RWPE2 (cell line): ENCODE measurements around the gene TIE1.

Experiments
- ATAC-seq: fragments of 200-7000 bp; cut with Tn5 transposase; 3 replicates; pipeline ENCODE4 v1.9.1; 2021; ENCODE audit warnings: low read depth
- DNase-seq: peaks from one replicate; pipeline ENCODE4 v3.0.0-alpha.2; 2020; ENCODE audit warnings: low spot score
- H3K27ac ChIP-seq: fragments of 450-650 bp; 2 replicates; pipeline ENCODE4 v1.5.1; 2017; ENCODE audit warnings: mild to moderate bottlenecking; ENCODE audit not compliant: poor library complexity, severe bottlenecking
- H3K27me3 ChIP-seq: fragments of 250-450 bp; sonication (Bioruptor Pico); 2 replicates; pipeline ENCODE4 v1.5.1; 2021; ENCODE audit warnings: mild to moderate bottlenecking, moderate library complexity; ENCODE audit not compliant: insufficient read depth, poor library complexity, severe bottlenecking
- H3K36me3 ChIP-seq: fragments of 250-450 bp; sonication (Bioruptor Pico); 2 replicates; pipeline ENCODE4 v1.5.1; 2020; ENCODE audit warnings: low read depth, mild to moderate bottlenecking, moderate library complexity
- H3K4me1 ChIP-seq: fragments of 250-450 bp; sonication (Bioruptor Pico); 2 replicates; pipeline ENCODE4 v1.5.1; 2021; ENCODE audit warnings: mild to moderate bottlenecking, moderate library complexity; ENCODE audit not compliant: insufficient read depth, poor library complexity, severe bottlenecking
- H3K4me3 ChIP-seq: fragments of 250-450 bp; sonication (Bioruptor Pico); 2 replicates; pipeline ENCODE4 v1.5.1; 2021; ENCODE audit warnings: mild to moderate bottlenecking, moderate library complexity; ENCODE audit not compliant: severe bottlenecking
- H3K9me3 ChIP-seq: fragments of 250-450 bp; sonication (Bioruptor Pico); 2 replicates; pipeline ENCODE4 v1.5.1; 2021; ENCODE audit warnings: mild to moderate bottlenecking, moderate library complexity; ENCODE audit not compliant: severe bottlenecking
- CTCF ChIP-seq: fragments of 450-650 bp; IDR thresholded peaks from one replicate; pipeline ENCODE4 v1.5.1; 2017; ENCODE audit warnings: mild to moderate bottlenecking, moderate library complexity; ENCODE audit not compliant: poor library complexity, severe bottlenecking

Gene TIE1

GRCh38 chr1:43322506-43322905 lies 21.7 kb downstream of the TIE1 start:
- no peak for TF ChIP-seq CTCF
- Histone ChIP-seq H3K4me1 (no peaks in the 10 kb centered on the region), H3K4me3 (no peak overlapping the region), H3K9me3 (peaks cover 7% of the 10 kb centered on the region), H3K27ac (no peak overlapping the region), H3K36me3 (no peaks in the 10 kb centered on the region), H3K27me3 (no peaks in the 10 kb centered on the region)
- DNase-seq = no peak
- ATAC-seq = no peak

GRCh38 chr1:43324810-43325209 lies 24.0 kb downstream of the TIE1 start:
- no peak for DNase-seq
- TF ChIP-seq CTCF = no peak
- Histone ChIP-seq H3K27ac (no peak overlapping the region), H3K36me3 (no peaks in the 10 kb centered on the region), H3K9me3 (peaks cover 7% of the 10 kb centered on the region), H3K27me3 (no peaks in the 10 kb centered on the region), H3K4me1 (no peaks in the 10 kb centered on the region), H3K4me3 (no peak overlapping the region)
- ATAC-seq = no peak

DNA sequence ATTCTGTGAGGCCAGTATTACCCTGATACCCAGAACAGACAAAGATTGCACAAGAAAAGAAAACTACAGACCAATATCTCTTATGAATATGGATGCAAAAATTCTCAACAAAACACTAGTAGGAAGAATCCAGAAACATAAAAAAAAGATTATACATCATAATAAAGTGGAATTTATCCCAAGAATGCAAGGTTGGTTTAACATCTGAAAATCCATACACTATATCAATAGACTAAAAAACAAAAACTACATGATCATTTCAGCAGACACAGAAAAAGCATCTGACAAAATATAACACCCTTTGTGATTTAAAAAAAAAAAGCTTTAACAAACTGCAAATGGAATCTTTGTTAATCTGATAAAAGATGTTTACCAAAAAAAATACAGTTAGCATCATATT lies 24.6 kb downstream of the TIE1 start:
- Histone ChIP-seq H3K27ac (no peak overlapping the region), H3K4me3 (no peak overlapping the region), H3K4me1 (no peaks in the 10 kb centered on the region), H3K27me3 (no peaks in the 10 kb centered on the region), H3K9me3 (peaks cover 7% of the 10 kb centered on the region), H3K36me3 (no peaks in the 10 kb centered on the region)
- ATAC-seq = no peak
- no peak for DNase-seq
- TF ChIP-seq CTCF = no peak

DNA sequence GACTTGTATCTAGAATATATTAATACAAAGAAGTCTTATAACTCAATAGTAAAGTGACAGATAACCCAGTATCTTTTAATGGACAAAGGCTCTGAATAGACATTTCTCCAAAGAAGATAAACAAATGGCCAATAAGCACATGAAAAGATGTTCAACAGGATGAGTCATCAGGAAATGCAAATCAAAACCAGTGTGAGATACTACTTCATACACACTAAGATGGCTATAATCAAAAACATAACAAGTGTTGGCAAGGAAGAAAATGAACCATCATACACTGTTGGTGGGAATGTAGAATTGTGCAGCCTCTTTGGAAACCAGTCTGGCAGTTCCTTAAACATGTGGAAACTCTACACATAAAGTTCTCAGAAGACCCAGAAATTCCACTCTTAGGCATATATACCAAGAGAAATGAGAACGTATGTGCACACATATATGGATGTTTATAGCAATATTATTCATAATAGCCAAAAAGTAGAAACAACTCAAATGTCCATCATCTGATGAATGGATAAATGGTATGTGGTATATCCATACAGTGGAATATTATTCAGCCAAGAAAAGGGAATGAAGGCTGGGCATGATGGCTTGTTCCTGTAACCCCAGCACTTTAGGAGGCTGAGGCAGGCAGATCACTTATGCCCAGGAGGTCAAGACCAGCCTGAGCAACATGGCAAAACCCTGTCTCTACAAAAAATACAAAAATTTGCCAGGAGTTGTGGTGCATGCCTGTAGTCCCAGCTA lies 26.9 kb downstream of the TIE1 start:
- Histone ChIP-seq H3K9me3 (peaks cover 7% of the 10 kb centered on the region), H3K27me3 (no peaks in the 10 kb centered on the region), H3K4me3 (no peak overlapping the region), H3K4me1 (no peaks in the 10 kb centered on the region), H3K36me3 (no peaks in the 10 kb centered on the region), H3K27ac (no peak overlapping the region)
- DNase-seq (no peak), ATAC-seq (no peak)
- no peak for TF ChIP-seq CTCF

- Histone ChIP-seq H3K4me3 (no peak overlapping the region), H3K9me3 (peaks cover 7% of the 10 kb centered on the region), H3K36me3 (no peaks in the 10 kb centered on the region), H3K4me1 (no peaks in the 10 kb centered on the region), H3K27me3 (no peaks in the 10 kb centered on the region), H3K27ac (no peak overlapping the region)
- DNase-seq (no peak), ATAC-seq (peak; percentile 83)
- TF ChIP-seq CTCF = no peak
Measured at GRCh38 chr1:43329995-43330751, 29.4 kb downstream of the TIE1 start.
